Mammary epithelial cell (primary cell): ENCODE measurements around the gene TUBB3.

Experiments used
- CTCF ChIP-seq, 2 donors: IDR thresholded peaks in 1 of 2; conservative IDR thresholded peaks in 1 of 2; 2 replicates each; pipeline ENCODE4 v1.5.1; 2011 to 2012; ENCODE audit warnings: inconsistent platforms in 2 of 2, low read length in 2 of 2, mild to moderate bottlenecking in 2 of 2, control low read depth in 1 of 2, low read depth in 1 of 2; ENCODE audit not compliant: insufficient read depth in 1 of 2; ENCODE audit errors: extremely low read depth in 1 of 2
- EZH2 ChIP-seq: IDR thresholded peaks from 2 replicates; pipeline ENCODE4 v1.6.1; 2012; ENCODE audit warnings: low read length, inconsistent platforms, borderline replicate concordance

- TF ChIP-seq CTCF (conservative IDR thresholded peaks at IDR 0.05 in 1 of 2, IDR thresholded peaks at IDR 0.05 in 1 of 2; ENCODE audit: extremely low read depth in 1 of 2, insufficient read depth in 1 of 2, low read depth in 1 of 2, low read length in 2 of 2), result no peak
- TF ChIP-seq EZH2, result no peak
Measured at GRCh38 chr16:89911375-89911774, 11.8 kb upstream of the TUBB3 start.
